Mononuclear cell (primary cell): ENCODE data around the gene GRIK4. TPM values are rescaled to one million over a fixed set of nuclear protein-coding genes. Genes with fewer than 3 reads are reported as not detected.

Source experiments
- H3K27me3 ChIP-seq: 2 replicates; pipeline ENCODE4 v1.6.0; 2011; ENCODE audit warnings: low read length, control low read depth; ENCODE audit not compliant: insufficient read depth
- H3K4me1 ChIP-seq: 2 replicates; pipeline ENCODE4 v1.5.1; 2011; ENCODE audit warnings: mild to moderate bottlenecking, low read length, control low read depth; ENCODE audit not compliant: insufficient read depth
- H3K4me3 ChIP-seq: 2 replicates; pipeline ENCODE4 v1.5.1; 2011; ENCODE audit warnings: mild to moderate bottlenecking, low read length, moderate library complexity
- H3K9me3 ChIP-seq: 2 replicates; pipeline ENCODE4 v1.5.1; 2011; ENCODE audit warnings: low read depth, mild to moderate bottlenecking, control low read depth, low read length
- total RNA-seq: library from RNA; depleted of rRNA; stranded (reverse); fragments of >200 nt; gene quantifications from one replicate; pipeline ENCODE4 v1.2.3, GENCODE V29; 2012

The GRIK4 gene
- total RNA-seq, 1 donor: 0.21 TPM

DNA sequence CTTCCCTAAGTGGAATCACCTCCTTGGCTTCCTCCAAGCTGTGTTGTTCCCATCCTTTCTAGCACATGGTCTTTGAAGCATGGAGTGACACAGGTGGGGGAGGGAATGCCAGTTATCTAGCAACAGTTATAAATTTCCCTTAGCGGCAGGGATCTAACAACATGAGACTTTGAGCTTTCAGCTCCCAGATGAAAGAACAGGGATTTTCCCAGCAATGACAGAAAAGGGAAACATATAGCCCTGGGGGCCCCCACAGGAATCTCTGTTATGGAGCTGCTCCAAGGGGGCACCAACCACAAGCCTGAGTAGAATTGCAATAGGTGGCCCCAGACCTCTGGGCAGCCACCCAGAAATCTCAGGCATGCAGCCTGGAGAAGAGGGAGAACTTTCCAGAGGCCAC, 163.0 kb downstream of the GRIK4 start:
- Histone ChIP-seq H3K9me3 (no peaks in the 10 kb centered on the region), H3K27me3 (no peaks in the 10 kb centered on the region), H3K4me3 (no peak overlapping the region), H3K4me1 (no peaks in the 10 kb centered on the region)

DNA sequence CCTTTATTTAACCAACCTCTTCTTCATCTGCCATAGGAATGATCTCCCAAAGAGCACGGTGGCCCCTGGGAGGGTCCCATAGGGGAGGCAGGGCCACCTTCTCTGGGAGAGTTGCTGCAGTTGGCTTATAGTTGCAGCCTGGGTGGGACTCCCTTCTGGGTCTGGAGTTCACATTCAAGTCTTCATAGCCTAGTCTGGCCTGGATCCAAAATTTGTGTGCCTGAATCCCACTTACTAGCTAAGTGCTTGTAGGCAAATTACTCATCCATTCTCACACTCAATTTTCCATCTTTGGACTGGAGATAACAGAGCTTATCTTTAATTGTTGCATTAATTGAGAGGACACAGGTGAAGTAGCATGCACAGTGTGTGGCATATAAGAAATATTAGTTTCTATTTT, 163.6 kb downstream of the GRIK4 start:
- H3K27me3 ChIP-seq: no peaks in the 10 kb centered on the region
- no peaks in the 10 kb centered on the region for H3K9me3 ChIP-seq
- H3K4me1 ChIP-seq: no peaks in the 10 kb centered on the region
- H3K4me3 ChIP-seq: no peak overlapping the region

DNA sequence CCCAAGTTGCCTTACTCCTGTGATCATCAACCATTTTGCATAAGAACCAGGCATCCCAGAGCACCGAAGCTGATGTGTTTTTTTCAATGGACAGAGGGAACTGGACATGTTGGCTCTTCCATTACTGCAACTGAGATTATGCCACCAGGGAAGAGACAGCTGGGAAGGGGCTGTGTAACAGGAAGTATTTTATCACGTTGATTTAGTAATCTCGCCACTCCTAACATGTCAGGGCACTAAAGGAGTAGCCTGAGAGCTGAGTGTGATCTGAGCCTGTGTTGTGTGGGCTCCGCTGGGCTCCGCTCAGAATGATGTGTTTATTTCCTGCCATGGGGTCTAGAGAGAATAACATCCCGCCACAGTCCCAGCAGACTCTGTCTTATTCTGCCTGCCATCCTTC, 165.4 kb downstream of the GRIK4 start:
- Histone ChIP-seq H3K9me3 (no peaks in the 10 kb centered on the region), H3K4me3 (no peak overlapping the region), H3K4me1 (no peaks in the 10 kb centered on the region), H3K27me3 (no peaks in the 10 kb centered on the region)

DNA sequence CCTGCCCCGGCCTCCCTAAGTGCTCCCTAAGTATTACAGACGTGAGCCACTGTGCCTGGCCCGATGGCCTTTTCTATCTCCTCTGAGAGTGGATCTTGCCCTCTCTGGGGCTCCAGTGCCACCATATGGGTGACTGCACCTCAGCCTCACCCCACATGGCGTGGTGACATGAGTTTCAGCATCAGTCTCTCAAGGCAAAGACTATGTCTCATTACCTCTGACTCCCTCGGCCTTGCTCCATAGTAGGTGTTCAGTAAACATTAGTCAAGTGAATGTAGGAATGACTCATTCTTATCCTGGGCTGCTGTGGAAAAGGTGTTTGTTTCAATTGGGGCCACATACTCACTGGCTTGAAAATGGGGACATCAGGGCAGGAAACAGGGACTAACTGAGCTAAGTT, 168.8 kb downstream of the GRIK4 start:
- Histone ChIP-seq H3K4me1 (no peaks in the 10 kb centered on the region), H3K9me3 (no peaks in the 10 kb centered on the region)

DNA sequence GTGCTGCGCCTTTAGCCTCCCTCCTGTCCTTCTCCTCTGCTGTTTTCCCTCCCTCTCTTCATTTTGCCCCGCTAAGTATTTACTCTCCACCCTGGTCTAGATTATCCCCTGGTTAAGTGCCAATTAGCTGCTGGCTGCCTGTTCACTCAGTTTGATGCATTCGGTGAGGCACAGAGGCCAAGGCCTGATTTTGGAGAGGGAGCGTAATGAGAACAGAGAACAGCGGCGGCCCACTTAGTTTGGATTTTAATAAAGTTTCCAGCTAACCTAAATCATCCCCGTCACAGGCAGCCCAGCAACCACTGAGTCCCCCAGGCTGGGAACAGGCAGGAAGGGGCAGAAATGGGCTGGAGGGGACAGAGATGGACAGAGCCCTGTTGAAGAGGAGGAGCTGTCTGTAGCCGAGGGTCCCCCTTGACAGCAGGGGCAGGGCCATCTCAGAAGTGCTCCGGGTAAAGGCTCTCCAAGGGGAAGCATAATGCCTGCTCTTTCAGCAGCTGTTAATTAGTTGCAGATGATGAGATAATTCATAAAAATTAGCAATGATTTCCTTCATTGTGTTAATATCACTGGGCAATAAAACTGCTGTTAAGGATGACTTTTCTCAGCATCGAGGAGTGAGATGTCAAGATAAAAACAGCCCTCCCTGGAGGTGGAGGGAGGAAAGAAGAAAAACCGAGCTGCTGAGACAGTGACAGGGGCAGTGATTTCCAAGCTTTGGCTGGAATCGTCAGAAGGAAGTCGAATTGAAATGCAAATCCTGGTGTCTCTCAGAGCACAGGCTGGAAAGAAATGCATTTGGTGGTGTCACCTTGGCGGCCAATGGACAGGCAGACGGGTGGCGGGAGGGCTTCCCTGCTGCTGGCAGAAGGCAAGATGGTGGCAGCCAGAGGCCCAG, 170.1 kb downstream of the GRIK4 start:
- H3K4me3 ChIP-seq: no peak overlapping the region
- H3K4me1 ChIP-seq: no peaks in the 10 kb centered on the region
- no peaks in the 10 kb centered on the region for H3K27me3 ChIP-seq
- no peaks in the 10 kb centered on the region for H3K9me3 ChIP-seq

More for the DNA sequence above, 168.8 kb downstream of the GRIK4 start:
- Histone ChIP-seq H3K27me3 (no peaks in the 10 kb centered on the region), H3K4me3 (no peak overlapping the region)

DNA sequence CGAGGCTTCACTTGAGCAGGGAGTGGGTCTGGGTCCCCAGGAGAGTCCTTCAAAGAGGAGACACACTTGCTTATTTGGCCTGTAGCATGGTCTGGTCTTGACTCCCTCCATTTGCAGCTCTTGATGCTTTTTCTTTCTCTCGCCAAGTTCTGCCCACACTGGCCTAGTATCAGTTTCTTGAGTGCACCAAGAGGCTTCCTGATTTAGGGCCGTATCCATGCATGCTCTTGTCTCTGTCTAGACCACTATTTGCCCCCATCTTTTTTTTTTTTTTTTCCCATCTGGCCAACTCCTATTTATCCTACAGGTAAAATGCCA, 170.7 kb downstream of the GRIK4 start:
- no peaks in the 10 kb centered on the region for H3K27me3 ChIP-seq
- no peak overlapping the region for H3K4me3 ChIP-seq
- H3K4me1 ChIP-seq: no peaks in the 10 kb centered on the region
- H3K9me3 ChIP-seq: no peaks in the 10 kb centered on the region

DNA sequence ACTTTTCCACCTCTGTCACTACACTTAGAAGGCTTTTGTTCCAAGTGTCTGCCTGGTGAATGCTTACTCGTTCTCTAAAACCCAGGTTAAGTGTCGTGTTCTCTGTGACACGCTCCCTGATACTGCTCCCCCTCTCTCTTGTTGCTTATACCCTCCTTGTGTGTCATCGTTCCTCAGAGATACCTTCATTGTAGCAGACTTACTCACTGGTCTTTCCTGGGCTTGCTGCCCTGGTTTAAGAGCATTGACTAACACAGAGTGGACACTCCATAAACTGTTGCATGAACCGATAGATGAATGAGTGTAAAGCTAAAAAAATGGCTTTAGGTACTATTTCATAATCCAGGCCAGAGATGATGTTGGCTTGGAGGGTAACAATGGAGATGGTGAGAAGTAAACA, 171.3 kb downstream of the GRIK4 start:
- H3K4me3 ChIP-seq: no peak overlapping the region
- H3K4me1 ChIP-seq: no peaks in the 10 kb centered on the region
- H3K27me3 ChIP-seq: no peaks in the 10 kb centered on the region
- no peaks in the 10 kb centered on the region for H3K9me3 ChIP-seq

DNA sequence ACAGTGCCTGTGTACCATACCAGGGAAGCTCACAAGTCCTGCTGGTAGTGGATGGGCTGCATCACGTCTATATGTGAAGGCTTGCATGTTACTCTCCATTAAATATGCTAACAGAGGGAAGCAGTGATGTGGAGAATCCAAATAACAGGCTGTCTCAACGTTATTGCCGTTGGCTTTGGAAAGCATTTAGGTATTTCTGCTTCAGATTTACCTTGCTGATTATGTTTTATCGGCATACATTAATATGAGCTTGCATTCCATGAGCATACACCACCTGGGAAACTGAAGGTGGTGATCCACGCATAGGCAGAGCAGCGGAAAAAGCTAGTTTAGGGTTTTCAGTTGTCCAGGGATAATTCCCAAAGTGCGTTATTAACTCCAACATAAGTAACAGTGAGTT, 175.0 kb downstream of the GRIK4 start:
- H3K4me3 ChIP-seq: no peak overlapping the region
- H3K27me3 ChIP-seq: peaks cover 3% of the 10 kb centered on the region
- H3K9me3 ChIP-seq: no peaks in the 10 kb centered on the region
- H3K4me1 ChIP-seq: no peaks in the 10 kb centered on the region

DNA sequence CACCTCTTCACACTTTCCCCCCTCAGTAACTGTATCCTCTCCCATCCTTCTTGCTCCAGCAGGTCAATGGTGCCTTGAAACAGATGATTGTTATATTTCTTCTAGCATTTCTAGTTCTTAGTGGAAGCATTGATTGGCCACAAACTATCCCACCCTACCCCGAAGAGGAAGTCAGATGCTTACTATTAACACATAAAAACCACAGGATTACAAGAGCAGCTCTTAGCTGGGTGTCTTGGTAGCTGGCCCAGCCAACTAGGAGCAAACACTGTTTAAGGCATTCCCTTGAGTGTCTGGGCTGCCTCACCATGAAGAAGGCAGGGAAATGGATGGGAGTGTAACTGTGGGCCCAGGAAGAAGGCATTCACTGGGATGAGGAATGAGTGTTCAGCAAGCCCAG, 176.6 kb downstream of the GRIK4 start:
- Histone ChIP-seq H3K4me3 (no peak overlapping the region), H3K4me1 (no peaks in the 10 kb centered on the region), H3K9me3 (no peaks in the 10 kb centered on the region), H3K27me3 (peaks cover 3% of the 10 kb centered on the region)

DNA sequence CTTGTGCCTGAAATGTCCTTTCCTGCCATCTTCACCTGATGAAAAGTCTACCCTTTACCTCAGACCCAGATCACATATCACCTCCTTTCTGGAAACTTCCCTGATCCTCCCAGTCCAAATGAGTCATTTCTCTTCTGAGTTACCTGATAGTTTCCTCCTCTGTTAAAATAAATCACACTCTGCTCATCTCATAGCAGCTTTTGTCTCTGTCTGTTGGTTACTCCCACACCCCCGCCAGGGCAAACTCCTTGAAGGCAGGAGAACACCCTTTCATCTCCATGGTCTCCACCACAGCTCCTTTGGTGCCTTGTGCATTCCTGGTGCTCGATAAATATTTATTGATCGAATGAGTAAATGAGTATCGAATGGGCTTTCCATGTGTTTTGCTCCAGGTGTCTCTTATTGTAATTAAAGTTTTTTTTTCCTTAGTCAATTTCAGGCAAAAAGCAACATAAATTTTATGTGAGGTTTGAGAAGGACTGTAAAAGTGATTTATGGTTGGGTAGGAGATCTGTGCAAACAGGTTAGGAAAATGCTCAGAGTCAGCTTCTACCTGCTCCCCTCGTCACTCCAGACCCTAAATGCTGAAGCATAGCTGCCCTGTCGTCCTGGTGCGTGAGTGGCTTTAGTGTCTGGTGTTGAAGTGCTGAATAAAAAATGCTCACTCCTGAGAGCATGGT, 178.2 kb downstream of the GRIK4 start:
- Histone ChIP-seq H3K27me3 (peaks cover 3% of the 10 kb centered on the region), H3K9me3 (no peaks in the 10 kb centered on the region), H3K4me3 (no peak overlapping the region), H3K4me1 (no peaks in the 10 kb centered on the region)

DNA sequence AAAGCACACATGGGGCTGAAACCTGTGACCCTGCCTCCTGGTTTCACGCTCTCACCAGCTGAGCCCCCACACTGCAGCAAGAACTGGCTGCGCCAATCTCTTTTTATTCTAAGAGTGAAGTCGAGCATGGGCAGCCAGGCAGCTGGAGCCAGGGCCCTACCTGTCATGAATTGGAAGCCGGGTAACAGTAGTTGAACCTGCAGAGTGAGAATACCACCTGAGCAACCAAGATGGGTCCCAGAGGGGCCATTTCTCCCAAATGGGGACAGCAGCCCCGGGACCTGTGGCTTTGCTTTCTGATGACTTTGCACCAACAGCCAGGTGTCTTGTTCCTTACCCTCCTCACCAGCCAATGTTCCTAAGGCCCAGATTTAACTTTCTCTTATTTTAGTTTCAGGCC, 178.9 kb downstream of the GRIK4 start:
- H3K9me3 ChIP-seq: no peaks in the 10 kb centered on the region
- H3K27me3 ChIP-seq: peaks cover 3% of the 10 kb centered on the region
- H3K4me3 ChIP-seq: no peak overlapping the region
- no peaks in the 10 kb centered on the region for H3K4me1 ChIP-seq

DNA sequence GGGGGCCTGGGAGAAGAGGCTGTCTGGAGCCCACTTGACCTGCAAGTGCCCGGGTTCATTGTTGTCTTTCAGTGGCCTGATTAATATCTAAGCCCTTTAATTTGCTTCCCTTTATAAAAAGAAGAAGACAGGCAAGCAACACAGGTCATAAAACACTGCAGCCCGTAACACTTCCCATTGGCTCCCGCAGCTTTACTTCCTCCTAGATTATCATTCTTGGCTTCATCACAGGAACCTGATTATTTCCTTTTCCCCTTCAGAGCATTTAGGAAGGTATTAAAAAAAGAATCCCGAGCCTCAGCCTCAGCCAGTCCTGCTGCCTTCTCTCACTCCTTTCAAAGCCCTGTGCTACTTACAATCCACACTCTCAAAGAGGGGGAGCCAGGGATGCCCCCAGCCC, 183.2 kb downstream of the GRIK4 start:
- no peaks in the 10 kb centered on the region for H3K4me1 ChIP-seq
- no peak overlapping the region for H3K4me3 ChIP-seq
- no peaks in the 10 kb centered on the region for H3K27me3 ChIP-seq
- H3K9me3 ChIP-seq: no peaks in the 10 kb centered on the region

DNA sequence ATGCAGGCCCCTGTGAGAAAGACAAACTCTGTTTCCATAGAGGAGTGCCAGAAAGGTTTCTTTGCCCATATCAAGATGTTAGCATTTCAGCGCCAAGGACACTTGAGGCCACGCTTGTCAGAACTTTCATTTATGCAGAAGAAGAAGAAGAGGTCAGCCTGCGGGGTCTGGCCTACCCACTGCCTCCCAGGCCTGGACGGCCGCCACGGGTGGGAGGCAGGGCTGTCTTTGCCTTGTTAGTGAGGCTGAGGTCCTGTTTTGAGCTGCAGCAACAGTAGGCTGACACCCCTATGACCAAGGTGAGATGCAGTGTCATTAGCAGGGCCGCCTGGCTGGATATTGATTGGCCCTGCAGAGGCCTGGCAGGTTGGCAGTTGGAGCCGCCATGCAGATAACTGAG, 183.9 kb downstream of the GRIK4 start:
- Histone ChIP-seq H3K4me3 (no peak overlapping the region), H3K9me3 (no peaks in the 10 kb centered on the region), H3K4me1 (no peaks in the 10 kb centered on the region), H3K27me3 (no peaks in the 10 kb centered on the region)

DNA sequence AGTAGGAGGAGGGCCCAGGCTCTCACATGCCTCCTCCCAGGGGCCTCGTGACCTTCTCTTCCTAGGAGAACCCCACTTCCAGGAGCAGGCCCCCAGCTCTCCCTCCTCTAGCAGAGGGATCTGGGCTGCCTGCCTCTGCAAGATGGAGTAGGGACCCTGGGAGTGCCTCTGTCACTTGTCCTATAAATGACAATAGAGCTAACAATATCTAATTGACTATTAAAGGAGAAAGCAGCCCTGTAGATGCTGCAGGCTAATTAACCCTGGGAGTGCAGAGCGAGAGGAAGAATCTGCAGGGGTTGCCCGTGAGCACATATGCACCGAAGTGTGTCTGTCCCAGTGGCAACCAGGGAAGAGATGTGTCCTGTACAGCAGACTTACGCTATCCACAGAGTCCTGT, 184.4 kb downstream of the GRIK4 start:
- H3K4me1 ChIP-seq: no peaks in the 10 kb centered on the region
- H3K27me3 ChIP-seq: no peaks in the 10 kb centered on the region
- no peaks in the 10 kb centered on the region for H3K9me3 ChIP-seq
- H3K4me3 ChIP-seq: no peak overlapping the region

DNA sequence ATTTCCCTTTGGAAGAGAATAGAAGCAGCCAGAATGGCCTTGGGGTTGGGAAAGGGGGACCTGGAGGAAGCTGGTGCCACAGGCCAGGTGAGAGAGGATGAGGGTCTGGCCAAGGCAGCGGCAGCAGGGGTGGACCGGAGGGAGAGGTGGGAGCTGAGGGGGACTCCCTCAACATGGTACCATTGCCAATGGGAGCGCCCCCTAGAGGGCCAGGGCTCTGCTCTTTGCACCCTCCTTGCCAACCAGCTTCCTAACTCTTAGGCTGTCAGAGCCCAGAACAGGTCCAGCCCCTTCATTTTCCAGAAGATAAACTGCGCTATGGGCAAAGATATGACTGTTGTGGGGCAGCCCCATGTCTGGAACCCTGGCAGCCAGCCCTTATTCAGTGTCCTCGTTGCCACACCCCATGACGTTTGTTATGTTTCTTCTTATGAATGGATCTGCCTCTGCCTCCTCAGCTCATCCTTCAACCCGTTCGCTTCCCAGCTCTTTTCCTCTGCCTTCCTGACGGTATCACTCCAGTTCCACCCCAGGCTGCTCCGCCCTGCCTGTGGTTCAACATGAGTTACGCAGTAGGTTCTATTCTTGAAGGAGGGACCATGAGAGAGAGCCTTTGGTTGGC, 185.2 kb downstream of the GRIK4 start:
- no peaks in the 10 kb centered on the region for H3K4me1 ChIP-seq
- H3K9me3 ChIP-seq: no peaks in the 10 kb centered on the region
- no peak overlapping the region for H3K4me3 ChIP-seq
- H3K27me3 ChIP-seq: no peaks in the 10 kb centered on the region
